ENCODE results near the gene CTDNEP1.

The CTDNEP1 gene

DNA sequence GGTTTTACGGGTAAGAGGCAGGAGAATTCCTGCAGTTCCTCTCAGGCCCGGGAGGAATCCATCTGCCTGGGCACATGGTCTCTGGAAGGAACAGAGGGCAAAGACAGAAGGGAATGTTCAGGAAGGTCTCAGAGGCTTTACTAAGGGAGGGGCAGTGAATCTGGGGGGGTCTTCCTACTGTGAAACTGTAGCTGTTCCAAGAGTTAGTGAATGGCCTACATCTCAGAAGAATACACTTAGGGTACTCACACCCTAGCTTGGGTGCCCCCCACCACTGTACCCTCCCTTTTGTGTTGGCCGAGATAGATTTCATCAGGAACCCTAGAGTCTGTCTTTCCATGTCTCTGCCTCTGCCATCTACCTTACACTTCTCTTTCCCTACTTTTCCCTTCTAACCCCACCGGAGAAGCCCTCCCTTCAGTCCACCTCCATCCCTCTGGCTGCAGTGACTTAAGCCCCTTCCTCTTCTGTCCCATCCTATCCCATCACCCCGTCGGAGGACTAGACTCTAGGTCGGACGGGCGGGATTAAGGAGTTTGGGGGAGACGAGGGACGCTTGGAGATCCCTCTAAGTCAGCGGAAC lies 32.2 kb downstream of the CTDNEP1 start:
- H3K4me1 ChIP-seq (ENCODE audit: insufficient read depth, low read length, poor library complexity, severe bottlenecking) = peaks cover 48% of the 10 kb centered on the region
- H3K9ac ChIP-seq (ENCODE audit: low read depth, low read length, poor library complexity, severe bottlenecking) = peak overlapping the region; percentile 85
- H3K9me3 ChIP-seq (ENCODE audit: insufficient read depth, low read depth, low read length) = no peaks in the 10 kb centered on the region
- peak overlapping the region; percentile 86 for H3K4me3 ChIP-seq (ENCODE audit: low read length, poor library complexity, severe bottlenecking)
- TF ChIP-seq, protein P1, sequence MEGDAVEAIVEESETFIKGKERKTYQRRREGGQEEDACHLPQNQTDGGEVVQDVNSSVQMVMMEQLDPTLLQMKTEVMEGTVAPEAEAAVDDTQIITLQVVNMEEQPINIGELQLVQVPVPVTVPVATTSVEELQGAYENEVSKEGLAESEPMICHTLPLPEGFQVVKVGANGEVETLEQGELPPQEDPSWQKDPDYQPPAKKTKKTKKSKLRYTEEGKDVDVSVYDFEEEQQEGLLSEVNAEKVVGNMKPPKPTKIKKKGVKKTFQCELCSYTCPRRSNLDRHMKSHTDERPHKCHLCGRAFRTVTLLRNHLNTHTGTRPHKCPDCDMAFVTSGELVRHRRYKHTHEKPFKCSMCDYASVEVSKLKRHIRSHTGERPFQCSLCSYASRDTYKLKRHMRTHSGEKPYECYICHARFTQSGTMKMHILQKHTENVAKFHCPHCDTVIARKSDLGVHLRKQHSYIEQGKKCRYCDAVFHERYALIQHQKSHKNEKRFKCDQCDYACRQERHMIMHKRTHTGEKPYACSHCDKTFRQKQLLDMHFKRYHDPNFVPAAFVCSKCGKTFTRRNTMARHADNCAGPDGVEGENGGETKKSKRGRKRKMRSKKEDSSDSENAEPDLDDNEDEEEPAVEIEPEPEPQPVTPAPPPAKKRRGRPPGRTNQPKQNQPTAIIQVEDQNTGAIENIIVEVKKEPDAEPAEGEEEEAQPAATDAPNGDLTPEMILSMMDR (conservative IDR thresholded peaks at IDR 0.05; ENCODE audit: low read length) = no peak
- TF ChIP-seq EZH2phosphoT487 (IDR thresholded peaks at IDR 0.05; ENCODE audit: borderline replicate concordance) = no peak
- no peaks in the 10 kb centered on the region for H3K9me2 ChIP-seq (replicated peaks; ENCODE audit: low read depth, low read length)
- peaks cover 28% of the 10 kb centered on the region; the same call in 1 of the 2 replicates for H3K79me2 ChIP-seq (ENCODE audit: insufficient read depth, low read length)
- peaks cover 23% of the 10 kb centered on the region; the same call in 1 of the 2 replicates for H3K36me3 ChIP-seq (ENCODE audit: insufficient read depth, low read length)
- peak overlapping the region; percentile 94 for H2AFZ ChIP-seq (ENCODE audit: low read length)
- peaks cover 3% of the 10 kb centered on the region; the same call in 1 of the 2 replicates for H3F3A ChIP-seq (ENCODE audit: low read depth)
- H3K27me3 ChIP-seq (ENCODE audit: insufficient read depth, low read length, poor library complexity, severe bottlenecking) = no peaks in the 10 kb centered on the region
- peak overlapping the region; percentile 98 for H3K4me2 ChIP-seq (ENCODE audit: low read depth, low read length, poor library complexity, severe bottlenecking)
- peaks cover 18% of the 10 kb centered on the region for H4K20me1 ChIP-seq (ENCODE audit: insufficient read depth, low read length, poor library complexity, severe bottlenecking)

DNA sequence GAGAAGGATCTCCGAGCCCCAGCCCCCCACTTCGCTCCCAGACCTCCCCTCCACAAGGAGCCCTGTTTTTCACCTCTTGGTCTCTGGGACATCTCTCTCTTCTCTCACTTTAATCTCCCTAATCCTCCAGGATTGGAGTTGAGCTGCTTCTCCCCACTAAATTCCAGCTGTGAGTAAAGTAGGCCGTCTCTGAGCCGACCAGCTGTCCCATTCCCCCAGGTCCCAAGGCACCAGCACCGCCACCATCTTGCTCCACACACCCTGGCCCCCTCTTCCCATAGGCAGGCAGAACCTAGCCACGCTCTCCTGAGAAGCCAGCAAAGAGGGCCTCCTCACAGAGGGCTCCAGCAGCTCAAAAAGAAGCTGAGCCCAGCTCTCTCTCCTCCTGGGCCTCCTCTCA lies 32.8 kb downstream of the CTDNEP1 start:
- Histone ChIP-seq H3K9me2 (replicated peaks; ENCODE audit: low read depth, low read length) (no peaks in the 10 kb centered on the region), H3K4me1 (ENCODE audit: insufficient read depth, low read length, poor library complexity, severe bottlenecking) (peaks cover 51% of the 10 kb centered on the region), H3K27me3 (ENCODE audit: insufficient read depth, low read length, poor library complexity, severe bottlenecking) (no peaks in the 10 kb centered on the region), H3F3A (ENCODE audit: low read depth) (peaks cover 3% of the 10 kb centered on the region; the same call in 1 of the 2 replicates), H3K36me3 (ENCODE audit: insufficient read depth, low read length) (peaks cover 18% of the 10 kb centered on the region; the same call in 1 of the 2 replicates), H4K20me1 (ENCODE audit: insufficient read depth, low read length, poor library complexity, severe bottlenecking) (peaks cover 18% of the 10 kb centered on the region), H3K9ac (ENCODE audit: low read depth, low read length, poor library complexity, severe bottlenecking) (peak overlapping the region; percentile 85), H3K4me3 (ENCODE audit: low read length, poor library complexity, severe bottlenecking) (peak overlapping the region; percentile 86), H3K4me2 (ENCODE audit: low read depth, low read length, poor library complexity, severe bottlenecking) (peak overlapping the region; percentile 98), H3K79me2 (ENCODE audit: insufficient read depth, low read length) (peaks cover 28% of the 10 kb centered on the region; the same call in 1 of the 2 replicates), H2AFZ (ENCODE audit: low read length) (no peak overlapping the region), H3K9me3 (ENCODE audit: insufficient read depth, low read depth, low read length) (no peaks in the 10 kb centered on the region)
- TF ChIP-seq, protein P1 (conservative IDR thresholded peaks at IDR 0.05; ENCODE audit: low read length) = no peak
- TF ChIP-seq EZH2phosphoT487 (IDR thresholded peaks at IDR 0.05; ENCODE audit: borderline replicate concordance) = no peak

DNA sequence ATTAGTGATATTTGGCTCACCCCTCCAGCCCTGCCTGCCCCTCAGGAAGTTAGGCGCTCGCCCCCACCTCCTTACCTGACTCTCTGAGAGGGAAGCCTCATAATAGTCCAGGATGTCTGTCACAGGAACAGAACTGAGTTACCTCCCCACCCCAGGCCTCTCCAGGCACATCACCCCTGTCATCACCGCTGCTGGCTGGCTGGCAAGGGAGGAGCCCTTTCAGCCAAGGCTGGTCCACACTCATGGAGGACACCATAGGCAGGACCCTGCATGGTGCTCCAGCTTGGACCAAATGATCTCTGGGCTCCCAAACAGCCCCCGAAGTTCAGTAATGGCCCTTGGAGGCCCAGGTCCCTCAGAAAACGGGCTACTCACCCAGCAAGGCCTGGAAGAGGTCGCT lies 33.4 kb downstream of the CTDNEP1 start:
- peaks cover 18% of the 10 kb centered on the region for H4K20me1 ChIP-seq (ENCODE audit: insufficient read depth, low read length, poor library complexity, severe bottlenecking)
- peaks cover 56% of the 10 kb centered on the region for H3K4me1 ChIP-seq (ENCODE audit: insufficient read depth, low read length, poor library complexity, severe bottlenecking)
- no peaks in the 10 kb centered on the region for H3K9me2 ChIP-seq (replicated peaks; ENCODE audit: low read depth, low read length)
- no peaks in the 10 kb centered on the region for H3K27me3 ChIP-seq (ENCODE audit: insufficient read depth, low read length, poor library complexity, severe bottlenecking)
- H3K9me3 ChIP-seq (ENCODE audit: insufficient read depth, low read depth, low read length) = no peaks in the 10 kb centered on the region
- H2AFZ ChIP-seq (ENCODE audit: low read length) = peak overlapping the region; percentile 62; the same call in 1 of the 2 replicates
- TF ChIP-seq, protein P1 (conservative IDR thresholded peaks at IDR 0.05; ENCODE audit: low read length) = no peak
- no peak for TF ChIP-seq EZH2phosphoT487 (IDR thresholded peaks at IDR 0.05; ENCODE audit: borderline replicate concordance)
- peak overlapping the region; percentile 73 for H3K9ac ChIP-seq (ENCODE audit: low read depth, low read length, poor library complexity, severe bottlenecking)
- H3K4me2 ChIP-seq (ENCODE audit: low read depth, low read length, poor library complexity, severe bottlenecking) = peak overlapping the region; percentile 98
- H3K36me3 ChIP-seq (ENCODE audit: insufficient read depth, low read length) = peaks cover 12% of the 10 kb centered on the region; the same call in 1 of the 2 replicates
- H3F3A ChIP-seq (ENCODE audit: low read depth) = peaks cover 3% of the 10 kb centered on the region; the same call in 1 of the 2 replicates
- H3K4me3 ChIP-seq (ENCODE audit: low read length, poor library complexity, severe bottlenecking) = peak overlapping the region; percentile 71
- peaks cover 33% of the 10 kb centered on the region; the same call in 1 of the 2 replicates for H3K79me2 ChIP-seq (ENCODE audit: insufficient read depth, low read length)

All from Loucy (cell line).